Testis (tissue), 3 donors: ENCODE measurements around the gene IGFBPL1. TPM values are rescaled to one million over a fixed set of nuclear protein-coding genes. Genes with fewer than 3 reads are reported as not detected.

Experiments used
- DNase-seq: peaks from one replicate; pipeline ENCODE4 v3.0.0-alpha.2; 2019
- H3K27ac ChIP-seq, 2 donors: fragments of 200-600 bp; sonication (generic); one replicate each; pipeline ENCODE4 v1.5.1; 2019
- H3K27me3 ChIP-seq: fragments of 200-600 bp; sonication (generic); one replicate; pipeline ENCODE4 v1.5.1; 2019
- H3K36me3 ChIP-seq: fragments of 200-600 bp; sonication (generic); one replicate; pipeline ENCODE4 v1.5.1; 2017; ENCODE audit warnings: low read depth; ENCODE audit errors: missing control alignments
- H3K4me1 ChIP-seq: fragments of 200-600 bp; sonication (generic); one replicate; pipeline ENCODE4 v1.5.1; 2019
- H3K4me3 ChIP-seq, 2 donors: fragments of 200-600 bp; sonication (generic); one replicate each; pipeline ENCODE4 v1.5.1; 2017 to 2019
- H3K9me3 ChIP-seq: fragments of 200-600 bp; sonication (generic); one replicate; pipeline ENCODE4 v1.5.1; 2017
- POLR2A ChIP-seq: fragments of 450-650 bp; IDR thresholded peaks from one replicate; pipeline ENCODE4 v1.6.1; 2017; ENCODE audit warnings: antibody characterized with exemption, mild to moderate bottlenecking, moderate library complexity
- WGBS, 2 donors: methylation state at CpG; one replicate each; pipeline ENCODE4 v1.1.5; 2018; 5-methylcytosine and 5-hydroxymethylcytosine counted together
- intact Hi-C: fragments of 100-400 bp; cut with DNase I; formaldehyde crosslinking; loops from one replicate; pipeline ENCODE4 v1.15.1; 2023; ENCODE audit warnings: low total_unique reads
- polyA plus RNA-seq: library from polyadenylated mRNA; stranded (reverse); fragments of 350-450 nt; fragmentation: Illumina TruSeq; extraction: RNeasy Lipid Tissue Mini Kit (QIAGEN cat#74804); gene quantifications from one replicate; pipeline ENCODE4 v1.2.3, GENCODE V29; 2014; ENCODE audit warnings: low read depth, low replicate concordance; ENCODE audit not compliant: insufficient read depth
- total RNA-seq, 2 donors: library from RNA; depleted of rRNA; stranded (reverse); fragments of >200 nt; gene quantifications; one replicate each; pipeline ENCODE4 v1.2.3, GENCODE V29; 2016
- TF ChIP-seq, protein P1 (sequence below), 3 experiments: fragments of 450-650 bp in 2 of 3; fragments of 200-600 bp in 1 of 3; sonication (generic) in 1 of 3; IDR thresholded peaks; one replicate each; pipeline ENCODE4 v1.5.1; 2016 to 2019; ENCODE audit warnings: antibody characterized with exemption in 3 of 3, mild to moderate bottlenecking in 2 of 3, moderate library complexity in 1 of 3

IGFBPL1 gene
- total and polyA plus RNA-seq, 3 donors from 2014 or later = 5.8 to 18.4 (median 18.0) TPM

DNA sequence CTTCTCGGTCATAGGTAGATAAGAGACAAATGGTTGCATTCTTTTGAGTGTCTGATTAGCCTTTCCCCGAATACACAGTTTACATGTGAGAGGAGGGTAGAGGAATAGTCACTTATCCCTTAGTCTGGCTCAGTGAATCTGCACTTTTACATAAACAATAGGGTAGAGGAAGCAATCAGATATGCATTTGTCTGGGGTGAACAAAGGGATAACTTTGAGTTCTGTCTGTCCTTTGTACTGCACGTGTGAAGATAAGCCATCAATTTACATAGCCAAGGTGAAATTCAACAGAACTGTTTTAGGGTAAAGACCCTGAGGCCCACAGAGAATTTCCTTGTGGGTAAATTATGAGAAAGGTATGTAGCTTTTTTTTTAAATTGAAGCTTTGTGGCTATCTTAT lies 10.1 kb upstream of the IGFBPL1 start:
- TF ChIP-seq, protein P1, sequence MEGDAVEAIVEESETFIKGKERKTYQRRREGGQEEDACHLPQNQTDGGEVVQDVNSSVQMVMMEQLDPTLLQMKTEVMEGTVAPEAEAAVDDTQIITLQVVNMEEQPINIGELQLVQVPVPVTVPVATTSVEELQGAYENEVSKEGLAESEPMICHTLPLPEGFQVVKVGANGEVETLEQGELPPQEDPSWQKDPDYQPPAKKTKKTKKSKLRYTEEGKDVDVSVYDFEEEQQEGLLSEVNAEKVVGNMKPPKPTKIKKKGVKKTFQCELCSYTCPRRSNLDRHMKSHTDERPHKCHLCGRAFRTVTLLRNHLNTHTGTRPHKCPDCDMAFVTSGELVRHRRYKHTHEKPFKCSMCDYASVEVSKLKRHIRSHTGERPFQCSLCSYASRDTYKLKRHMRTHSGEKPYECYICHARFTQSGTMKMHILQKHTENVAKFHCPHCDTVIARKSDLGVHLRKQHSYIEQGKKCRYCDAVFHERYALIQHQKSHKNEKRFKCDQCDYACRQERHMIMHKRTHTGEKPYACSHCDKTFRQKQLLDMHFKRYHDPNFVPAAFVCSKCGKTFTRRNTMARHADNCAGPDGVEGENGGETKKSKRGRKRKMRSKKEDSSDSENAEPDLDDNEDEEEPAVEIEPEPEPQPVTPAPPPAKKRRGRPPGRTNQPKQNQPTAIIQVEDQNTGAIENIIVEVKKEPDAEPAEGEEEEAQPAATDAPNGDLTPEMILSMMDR (IDR thresholded peaks at IDR 0.05) = no peak
- TF ChIP-seq POLR2A = no peak
- intact Hi-C loops = no loop called here

DNA sequence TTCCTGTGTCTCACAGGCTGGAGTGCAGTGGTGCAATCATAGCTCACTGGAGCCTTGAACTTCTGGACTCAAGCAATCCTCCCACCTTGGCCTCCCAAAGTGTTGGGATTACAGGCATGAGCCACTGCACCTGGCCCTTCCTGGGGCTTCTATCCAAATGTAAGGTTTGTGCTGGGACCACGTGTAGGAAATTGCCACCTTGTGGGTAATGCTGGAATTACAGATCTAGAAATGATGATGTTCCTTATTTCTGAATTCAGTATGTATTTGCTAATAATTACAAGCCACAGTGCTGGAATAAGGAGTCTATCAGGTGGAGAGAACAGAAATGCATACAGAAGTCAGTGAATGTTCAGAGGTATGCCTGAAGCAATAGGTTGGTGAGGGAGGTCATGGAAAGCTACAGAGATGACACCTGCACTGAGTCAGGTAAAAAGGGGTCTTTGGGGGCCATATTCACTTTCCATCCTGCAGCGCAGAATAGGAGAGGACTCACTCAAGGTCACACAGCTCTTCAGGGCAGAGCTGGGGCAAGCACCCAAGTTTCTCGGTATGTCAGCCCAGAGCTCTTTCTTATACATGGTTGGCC lies 8.8 kb upstream of the IGFBPL1 start:
- Histone ChIP-seq H3K27ac (no peak overlapping the region), H3K4me3 (no peak overlapping the region), H3K27me3 (no peaks in the 10 kb centered on the region), H3K4me1 (no peaks in the 10 kb centered on the region), H3K36me3 (no peaks in the 10 kb centered on the region), H3K9me3 (no peaks in the 10 kb centered on the region)
- TF ChIP-seq, protein P1 (IDR thresholded peaks at IDR 0.05) = peak; percentile 52 to 73 (median 57)
- no peak for TF ChIP-seq POLR2A
- 23 to 34% methylated on average over 3 of the region's 3 CpGs for WGBS, 2 donors
- intact Hi-C loops = no loop called here
- no peak for DNase-seq

More for the DNA sequence above, 10.1 kb upstream of the IGFBPL1 start:
- no peaks in the 10 kb centered on the region for H3K27me3 ChIP-seq
- H3K4me1 ChIP-seq = no peaks in the 10 kb centered on the region
- H3K27ac ChIP-seq = no peak overlapping the region
- H3K36me3 ChIP-seq = no peaks in the 10 kb centered on the region
- H3K4me3 ChIP-seq = no peak overlapping the region
- WGBS, 2 donors = 63 to 71% methylated on average over 3 of the region's 3 CpGs
- no peak for DNase-seq
- H3K9me3 ChIP-seq = no peaks in the 10 kb centered on the region

DNA sequence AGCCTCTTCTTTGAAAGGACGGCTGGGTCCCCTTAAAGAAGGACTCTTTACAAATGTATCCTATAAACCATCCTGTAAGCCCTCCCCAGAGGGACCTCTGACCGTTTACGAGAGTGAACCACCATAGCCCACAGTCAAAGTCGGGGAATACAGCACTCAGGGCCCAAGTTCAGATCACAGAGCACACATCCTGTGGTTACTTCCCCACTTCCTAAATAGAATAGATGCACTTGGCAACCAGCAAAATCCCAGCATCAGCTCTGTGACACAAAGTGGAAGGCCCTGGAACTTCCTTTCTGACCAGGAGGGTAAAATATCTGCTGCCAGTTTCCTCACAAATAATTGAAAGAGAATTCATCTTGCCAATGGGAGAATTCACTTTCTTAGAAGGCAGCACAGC lies 6.9 kb upstream of the IGFBPL1 start:
- no peaks in the 10 kb centered on the region for H3K27me3 ChIP-seq
- no peaks in the 10 kb centered on the region for H3K36me3 ChIP-seq
- 71 to 83% methylated on average over 4 of the region's 4 CpGs for WGBS, 2 donors
- TF ChIP-seq POLR2A = no peak
- TF ChIP-seq, protein P1 (IDR thresholded peaks at IDR 0.05) = no peak
- intact Hi-C loops = no loop called here
- H3K9me3 ChIP-seq = no peaks in the 10 kb centered on the region
- H3K4me3 ChIP-seq = no peak overlapping the region
- H3K27ac ChIP-seq = no peak overlapping the region
- no peaks in the 10 kb centered on the region for H3K4me1 ChIP-seq
- no peak for DNase-seq

DNA sequence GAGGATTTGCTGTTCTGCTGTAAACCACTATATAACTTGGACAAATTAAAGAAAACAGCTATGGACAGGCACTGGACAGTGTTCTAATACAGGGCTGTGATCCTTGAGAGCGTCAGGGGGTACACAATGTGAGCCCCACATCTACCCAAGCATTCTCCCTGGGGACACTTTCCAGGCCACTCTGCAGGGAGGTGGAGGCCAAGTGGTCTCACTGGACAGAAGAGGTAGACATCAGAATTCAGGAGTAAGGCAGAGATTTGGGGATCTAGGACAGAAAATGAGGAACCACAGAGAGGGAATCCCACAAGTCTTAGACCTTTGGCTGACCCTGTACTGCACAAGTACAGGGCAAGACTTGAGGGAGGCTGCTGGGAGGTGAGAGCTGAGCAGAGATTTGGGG lies 3.8 kb upstream of the IGFBPL1 start:
- H3K9me3 ChIP-seq = no peaks in the 10 kb centered on the region
- no peak for DNase-seq
- H3K27me3 ChIP-seq = no peaks in the 10 kb centered on the region
- no peaks in the 10 kb centered on the region for H3K4me1 ChIP-seq
- no peak for TF ChIP-seq POLR2A
- TF ChIP-seq, protein P1 (IDR thresholded peaks at IDR 0.05) = no peak
- no peak overlapping the region for H3K4me3 ChIP-seq
- intact Hi-C loops = no loop called here
- H3K36me3 ChIP-seq = no peaks in the 10 kb centered on the region
- H3K27ac ChIP-seq = no peak overlapping the region
- 89 to 100% methylated on average over 1 of the region's 1 CpG for WGBS, 2 donors

DNA sequence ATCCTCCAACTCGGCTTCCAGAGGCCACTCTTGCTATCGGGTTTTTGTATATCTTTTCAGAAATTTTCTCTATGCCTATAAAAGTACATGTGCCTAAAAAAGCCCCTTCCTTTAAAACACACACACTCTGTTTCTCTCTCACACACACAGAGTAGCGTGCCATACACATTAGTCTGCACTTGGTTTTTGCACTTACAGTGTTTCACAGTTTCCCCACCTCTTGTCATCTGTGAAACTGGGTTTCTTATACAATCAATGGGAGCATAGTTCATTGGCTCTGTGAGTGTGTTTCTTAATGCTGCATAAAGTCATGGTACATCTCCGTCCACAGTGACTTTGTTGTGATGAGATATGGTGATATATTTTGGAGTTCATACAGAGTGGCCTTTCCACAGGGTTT lies 664 bp upstream of the IGFBPL1 start:
- no peak overlapping the region for H3K27ac ChIP-seq
- H3K4me1 ChIP-seq = no peaks in the 10 kb centered on the region
- H3K4me3 ChIP-seq = peak overlapping the region; percentile 51 to 56
- no peaks in the 10 kb centered on the region for H3K9me3 ChIP-seq
- H3K36me3 ChIP-seq = no peaks in the 10 kb centered on the region
- intact Hi-C loops = no loop called here
- WGBS, 2 donors = 43 to 58% methylated on average over 4 of the region's 4 CpGs
- no peak for DNase-seq
- no peak for TF ChIP-seq POLR2A
- TF ChIP-seq, protein P1 (IDR thresholded peaks at IDR 0.05) = no peak
- H3K27me3 ChIP-seq = no peaks in the 10 kb centered on the region
